Subcutaneous abdominal adipose tissue (tissue), 5 donors: Measurements from ENCODE around the gene NCAPD2.

Experiments
- H3K27ac ChIP-seq: one replicate; pipeline ENCODE4 v1.7.0; 2013; ENCODE audit warnings: low read depth, mild to moderate bottlenecking, inconsistent platforms, low read length, moderate library complexity
- H3K27me3 ChIP-seq, 5 donors: one replicate each; pipeline ENCODE4 v1.7.0; 2013; ENCODE audit warnings: low read length in 5 of 5, inconsistent platforms in 1 of 5; ENCODE audit not compliant: control insufficient read depth in 5 of 5, insufficient read depth in 4 of 5
- H3K36me3 ChIP-seq, 5 donors: one replicate each; pipeline ENCODE4 v1.7.0; 2013; ENCODE audit warnings: low read length in 5 of 5; ENCODE audit not compliant: control insufficient read depth in 5 of 5, insufficient read depth in 5 of 5
- H3K4me1 ChIP-seq, 5 donors: one replicate each; pipeline ENCODE4 v1.7.0; 2013; ENCODE audit warnings: low read length in 5 of 5, mild to moderate bottlenecking in 3 of 5, moderate library complexity in 1 of 5; ENCODE audit not compliant: control insufficient read depth in 5 of 5, insufficient read depth in 5 of 5
- H3K4me3 ChIP-seq, 5 donors: one replicate each; pipeline ENCODE4 v1.7.0; 2013; ENCODE audit warnings: low read length in 5 of 5, low read depth in 1 of 5
- H3K9ac ChIP-seq, 5 donors: one replicate each; pipeline ENCODE4 v1.7.0; 2013; ENCODE audit warnings: low read length in 5 of 5, mild to moderate bottlenecking in 4 of 5, moderate library complexity in 3 of 5
- H3K9me3 ChIP-seq, 5 donors: one replicate each; pipeline ENCODE4 v1.7.0; 2013; ENCODE audit warnings: low read length in 5 of 5; ENCODE audit not compliant: control insufficient read depth in 5 of 5
- donor health status: healthy.
- donor health status: healthy.
- donor health status: healthy.
- donor health status: healthy.
- donor health status: healthy.

Gene NCAPD2

GRCh38 chr12:6457220-6457945, 36.5 kb upstream of the NCAPD2 start:
- H3K4me3 ChIP-seq, result no peak overlapping the region
- no peak overlapping the region for H3K27ac ChIP-seq
- no peaks in the 10 kb centered on the region for H3K27me3 ChIP-seq
- peaks cover 12 to 76% (median 66%) of the 10 kb centered on the region in 5 donors for H3K36me3 ChIP-seq
- no peaks in the 10 kb centered on the region for H3K9me3 ChIP-seq
- H3K4me1 ChIP-seq, result peaks cover 5 to 33% (median 15%) of the 10 kb centered on the region in 5 donors
- no peak overlapping the region for H3K9ac ChIP-seq

- Histone ChIP-seq H3K27ac (no peak overlapping the region), H3K36me3 (peaks cover 13 to 86% (median 74%) of the 10 kb centered on the region in 5 donors), H3K27me3 (no peaks in the 10 kb centered on the region), H3K9ac (no peak overlapping the region), H3K4me1 (peaks cover 0 to 28% (median 5%) of the 10 kb centered on the region in 5 donors), H3K4me3 (no peak overlapping the region), H3K9me3 (no peaks in the 10 kb centered on the region)
Measured at GRCh38 chr12:6458281-6459003, 35.5 kb upstream of the NCAPD2 start.

GRCh38 chr12:6459004-6459337, 34.9 kb upstream of the NCAPD2 start:
- Histone ChIP-seq H3K4me1 (peaks cover 0 to 27% (median 5%) of the 10 kb centered on the region in 5 donors), H3K9me3 (no peaks in the 10 kb centered on the region), H3K36me3 (peaks cover 15 to 86% (median 77%) of the 10 kb centered on the region in 5 donors), H3K4me3 (no peak overlapping the region), H3K27ac (no peak overlapping the region), H3K9ac (no peak overlapping the region), H3K27me3 (no peaks in the 10 kb centered on the region)

- peaks cover 0 to 29% (median 5%) of the 10 kb centered on the region in 5 donors for H3K4me1 ChIP-seq
- no peaks in the 10 kb centered on the region for H3K27me3 ChIP-seq
- peaks cover 7 to 88% (median 78%) of the 10 kb centered on the region in 5 donors for H3K36me3 ChIP-seq
- no peak overlapping the region for H3K4me3 ChIP-seq
- H3K27ac ChIP-seq, result no peak overlapping the region
- H3K9ac ChIP-seq, result no peak overlapping the region
- H3K9me3 ChIP-seq, result no peaks in the 10 kb centered on the region
Measured at GRCh38 chr12:6460751-6461371, 33.0 kb upstream of the NCAPD2 start.

GRCh38 chr12:6461401-6462233, 32.3 kb upstream of the NCAPD2 start:
- H3K9me3 ChIP-seq, result no peaks in the 10 kb centered on the region
- H3K4me1 ChIP-seq, result peaks cover 0 to 29% (median 5%) of the 10 kb centered on the region in 5 donors

GRCh38 chr12:6462234-6462995, 31.5 kb upstream of the NCAPD2 start:
- Histone ChIP-seq H3K4me1 (peaks cover 0 to 29% (median 5%) of the 10 kb centered on the region in 5 donors), H3K27me3 (no peaks in the 10 kb centered on the region), H3K36me3 (peaks cover 7 to 86% (median 73%) of the 10 kb centered on the region in 5 donors), H3K27ac (no peak overlapping the region), H3K4me3 (no peak overlapping the region), H3K9ac (peak overlapping the region in 1 of 5 donors; percentile 23), H3K9me3 (no peaks in the 10 kb centered on the region)

More at GRCh38 chr12:6461401-6462233, 32.3 kb upstream of the NCAPD2 start:
- Histone ChIP-seq H3K4me3 (no peak overlapping the region), H3K9ac (peak overlapping the region in 1 of 5 donors; percentile 23), H3K27ac (no peak overlapping the region), H3K27me3 (no peaks in the 10 kb centered on the region), H3K36me3 (peaks cover 7 to 91% (median 80%) of the 10 kb centered on the region in 5 donors)

GRCh38 chr12:6463216-6463615, 30.7 kb upstream of the NCAPD2 start:
- Histone ChIP-seq H3K9ac (no peak overlapping the region), H3K36me3 (peaks cover 7 to 78% (median 67%) of the 10 kb centered on the region in 5 donors)

GRCh38 chr12:6463858-6464257, 30.0 kb upstream of the NCAPD2 start:
- Histone ChIP-seq H3K36me3 (peaks cover 7 to 71% (median 61%) of the 10 kb centered on the region in 5 donors), H3K4me3 (no peak overlapping the region), H3K9me3 (no peaks in the 10 kb centered on the region), H3K4me1 (peaks cover 0 to 29% (median 7%) of the 10 kb centered on the region in 5 donors), H3K9ac (no peak overlapping the region), H3K27me3 (no peaks in the 10 kb centered on the region), H3K27ac (no peak overlapping the region)

More at GRCh38 chr12:6463216-6463615, 30.7 kb upstream of the NCAPD2 start:
- Histone ChIP-seq H3K4me1 (peaks cover 0 to 29% (median 5%) of the 10 kb centered on the region in 5 donors), H3K27me3 (no peaks in the 10 kb centered on the region), H3K9me3 (no peaks in the 10 kb centered on the region), H3K4me3 (no peak overlapping the region), H3K27ac (no peak overlapping the region)

GRCh38 chr12:6464531-6464930, 29.4 kb upstream of the NCAPD2 start:
- Histone ChIP-seq H3K9ac (no peak overlapping the region), H3K4me1 (peaks cover 0 to 36% (median 14%) of the 10 kb centered on the region in 5 donors), H3K9me3 (no peaks in the 10 kb centered on the region), H3K4me3 (no peak overlapping the region), H3K27ac (no peak overlapping the region), H3K27me3 (no peaks in the 10 kb centered on the region), H3K36me3 (peaks cover 3 to 65% (median 55%) of the 10 kb centered on the region in 5 donors)
